ENCODE measurements around the gene LARP4. TPM values are rescaled to one million over a fixed set of nuclear protein-coding genes. Genes with fewer than 3 reads are reported as not detected.
"Not testable (repeated sequence)": the region's sequence is repeated elsewhere in the genome, so short reads cannot be mapped to it uniquely, and the experiment has no call there.

The LARP4 gene
- total RNA-seq, 1 experiment from 2014 or later: 78.8 TPM

- intact Hi-C loops (cut with micrococcal nuclease): no loop called here
- Mint-ChIP-seq H3K36me3 (ENCODE audit: insufficient read depth, unreplicated experiment) (peaks cover 4% of the 10 kb centered on the region), H3K4me1 (ENCODE audit: insufficient read depth, unreplicated experiment) (no peaks in the 10 kb centered on the region), H3K4me3 (ENCODE audit: unreplicated experiment) (no peak overlapping the region), H3K27ac (ENCODE audit: low read depth, unreplicated experiment) (no peak overlapping the region), H3K27me3 (ENCODE audit: insufficient read depth, unreplicated experiment) (no peaks in the 10 kb centered on the region), H3K9me3 (ENCODE audit: unreplicated experiment) (no peaks in the 10 kb centered on the region)
- POLR2A ChIA-PET: interaction anchor here (0.6 to 1.8 kb wide), 3 partner anchors 9 to 20 kb away, joined by 3 to 12 read pairs (median 3); no protein-coding TSS in a partner anchor
- DNase-seq (ENCODE audit: unreplicated experiment): no peak
- no peak for TF ChIP-seq CTCF (IDR thresholded peaks at IDR 0.05; ENCODE audit: unreplicated experiment)
- CTCF ChIA-PET: interaction anchor here (0.6 to 0.7 kb wide), 3 partner anchors 50 to 73 kb away, joined by 3 to 4 read pairs (median 3); no protein-coding TSS in a partner anchor
- no TSS peak for BruUV-seq (replicated peaks)
Measured at GRCh38 chr12:50380761-50381325, 19.8 kb upstream of the LARP4 start.

GRCh38 chr12:50387487-50387886, 13.2 kb upstream of the LARP4 start:
- Mint-ChIP-seq H3K4me1 (ENCODE audit: insufficient read depth, unreplicated experiment) (peaks cover 26% of the 10 kb centered on the region), H3K4me3 (ENCODE audit: unreplicated experiment) (no peak overlapping the region), H3K27me3 (ENCODE audit: insufficient read depth, unreplicated experiment) (no peaks in the 10 kb centered on the region), H3K36me3 (ENCODE audit: insufficient read depth, unreplicated experiment) (peaks cover 4% of the 10 kb centered on the region), H3K9me3 (ENCODE audit: unreplicated experiment) (no peaks in the 10 kb centered on the region), H3K27ac (ENCODE audit: low read depth, unreplicated experiment) (no peak overlapping the region)
- intact Hi-C loops (cut with micrococcal nuclease): no loop called here
- POLR2A ChIA-PET: interaction anchor here (1.0 to 6.2 kb wide), 2 partner anchors 9 to 14 kb away, joined by 3 to 80 read pairs; partner anchors contain the start of genes FAM186A and LARP4
- CTCF ChIA-PET: no interaction called here
- no TSS peak for BruUV-seq (replicated peaks)
- DNase-seq (ENCODE audit: unreplicated experiment): no peak
- no peak for TF ChIP-seq CTCF (IDR thresholded peaks at IDR 0.05; ENCODE audit: unreplicated experiment)

- H3K36me3 Mint-ChIP-seq (ENCODE audit: insufficient read depth, unreplicated experiment): peaks cover 4% of the 10 kb centered on the region
- POLR2A ChIA-PET: interaction anchor here (1.0 to 6.2 kb wide), 3 partner anchors 8 to 276 kb away, joined by 3 to 80 read pairs (median 4); partner anchors contain the start of genes COX14, FAM186A and LARP4
- peaks cover 26% of the 10 kb centered on the region for H3K4me1 Mint-ChIP-seq (ENCODE audit: insufficient read depth, unreplicated experiment)
- no TSS peak for BruUV-seq (replicated peaks)
- no peaks in the 10 kb centered on the region for H3K9me3 Mint-ChIP-seq (ENCODE audit: unreplicated experiment)
- CTCF ChIA-PET: no interaction called here
- intact Hi-C loops (cut with micrococcal nuclease): no loop called here
- H3K27ac Mint-ChIP-seq (ENCODE audit: low read depth, unreplicated experiment): no peak overlapping the region
- no peak for DNase-seq (ENCODE audit: unreplicated experiment)
- no peak overlapping the region for H3K4me3 Mint-ChIP-seq (ENCODE audit: unreplicated experiment)
- TF ChIP-seq CTCF (IDR thresholded peaks at IDR 0.05; ENCODE audit: unreplicated experiment): no peak
- H3K27me3 Mint-ChIP-seq (ENCODE audit: insufficient read depth, unreplicated experiment): no peaks in the 10 kb centered on the region
Measured at GRCh38 chr12:50387972-50388478, 12.7 kb upstream of the LARP4 start.

GRCh38 chr12:50388793-50389192, 11.9 kb upstream of the LARP4 start:
- CTCF ChIA-PET: interaction anchor here (1.1 kb wide), 1 partner anchor 14 kb away, joined by 3 read pairs; no protein-coding TSS in a partner anchor
- not testable (repeated sequence) for H3K4me3 Mint-ChIP-seq (ENCODE audit: unreplicated experiment)

More at GRCh38 chr12:50388793-50389192, 11.9 kb upstream of the LARP4 start:
- intact Hi-C loops (cut with micrococcal nuclease); H3K9me3 Mint-ChIP-seq (ENCODE audit: unreplicated experiment); BruUV-seq (replicated peaks); DNase-seq (ENCODE audit: unreplicated experiment); H3K36me3 Mint-ChIP-seq (ENCODE audit: insufficient read depth, unreplicated experiment); H3K27me3 Mint-ChIP-seq (ENCODE audit: insufficient read depth, unreplicated experiment): not testable (repeated sequence)
- Mint-ChIP-seq H3K4me1 (ENCODE audit: insufficient read depth, unreplicated experiment) (peaks cover 26% of the 10 kb centered on the region), H3K27ac (ENCODE audit: low read depth, unreplicated experiment) (peak overlapping the region; percentile 59)
- POLR2A ChIA-PET: interaction anchor here (1.4 to 6.2 kb wide), 3 partner anchors 8 to 276 kb away, joined by 4 to 80 read pairs (median 12); partner anchors contain the start of genes COX14 and LARP4

Data from MCF 10A (cell line).